ENCODE data around the gene RPP25L. TPM values are rescaled to one million over a fixed set of nuclear protein-coding genes. Genes with fewer than 3 reads are reported as not detected.

Gene RPP25L
- total RNA-seq, 1 donor from 2014 or later, result 17.4 TPM

GRCh38 chr9:34564617-34565016, 47.3 kb downstream of the RPP25L start:
- Mint-ChIP-seq H3K4me1 (peaks cover 59% of the 10 kb centered on the region), H3K27ac (no peak overlapping the region), H3K27me3 (ENCODE audit: insufficient read depth, low read depth) (peaks cover 9% of the 10 kb centered on the region), H3K9me3 (peaks cover 10% of the 10 kb centered on the region), H3K36me3 (peaks cover 60% of the 10 kb centered on the region), H3K4me3 (no peak overlapping the region)
- peaks cover 36% of the 10 kb centered on the region for H4K20me1 ChIP-seq (ENCODE audit: low read depth)
- H3K27me3 ChIP-seq, result no peaks in the 10 kb centered on the region
- H3K36me3 ChIP-seq, result no peaks in the 10 kb centered on the region
- peaks cover 60% of the 10 kb centered on the region for H3K4me1 ChIP-seq
- TF ChIP-seq EZH2 (IDR thresholded peaks at IDR 0.05) (no peak), CTCF (IDR thresholded peaks at IDR 0.05) (no peak), EZH2phosphoT487 (IDR thresholded peaks at IDR 0.05) (no peak)
- DNase-seq (ENCODE audit: low spot score), result no peak
- no peaks in the 10 kb centered on the region for H3K79me2 ChIP-seq (ENCODE audit: low read depth)
- H3K4me2 ChIP-seq, result no peak overlapping the region
- H3K9ac ChIP-seq, result no peak overlapping the region
- H3K4me3 ChIP-seq, result no peak overlapping the region
- H2AFZ ChIP-seq (replicated peaks), result no peak overlapping the region
- H3F3A ChIP-seq (ENCODE audit: low read depth), result peaks cover 39% of the 10 kb centered on the region
- H3K9me3 ChIP-seq (ENCODE audit: low read depth), result no peaks in the 10 kb centered on the region
- H3K27ac ChIP-seq, result no peak overlapping the region

GRCh38 chr9:34563262-34563661, 48.6 kb downstream of the RPP25L start:
- H3K79me2 ChIP-seq (ENCODE audit: low read depth), result no peaks in the 10 kb centered on the region
- H3K27ac ChIP-seq, result no peak overlapping the region
- Mint-ChIP-seq H3K4me1 (peaks cover 59% of the 10 kb centered on the region), H3K27ac (no peak overlapping the region), H3K4me3 (no peak overlapping the region), H3K36me3 (peaks cover 55% of the 10 kb centered on the region), H3K27me3 (ENCODE audit: insufficient read depth, low read depth) (peaks cover 11% of the 10 kb centered on the region), H3K9me3 (peaks cover 10% of the 10 kb centered on the region)
- peaks cover 23% of the 10 kb centered on the region for H4K20me1 ChIP-seq (ENCODE audit: low read depth)
- no peak overlapping the region for H3K9ac ChIP-seq
- H3K27me3 ChIP-seq, result no peaks in the 10 kb centered on the region
- no peak overlapping the region for H2AFZ ChIP-seq (replicated peaks)
- DNase-seq (ENCODE audit: low spot score), result no peak
- peaks cover 58% of the 10 kb centered on the region for H3K4me1 ChIP-seq
- no peaks in the 10 kb centered on the region for H3K9me3 ChIP-seq (ENCODE audit: low read depth)
- H3F3A ChIP-seq (ENCODE audit: low read depth), result peaks cover 39% of the 10 kb centered on the region
- H3K4me3 ChIP-seq, result no peak overlapping the region
- H3K4me2 ChIP-seq, result no peak overlapping the region
- H3K36me3 ChIP-seq, result no peaks in the 10 kb centered on the region
- TF ChIP-seq EZH2phosphoT487 (IDR thresholded peaks at IDR 0.05) (no peak), EZH2 (IDR thresholded peaks at IDR 0.05) (no peak), CTCF (IDR thresholded peaks at IDR 0.05) (no peak)

- peaks cover 14% of the 10 kb centered on the region for H4K20me1 ChIP-seq (ENCODE audit: low read depth)
- Mint-ChIP-seq H3K27me3 (ENCODE audit: insufficient read depth, low read depth) (peaks cover 11% of the 10 kb centered on the region), H3K36me3 (peaks cover 51% of the 10 kb centered on the region), H3K4me1 (peaks cover 54% of the 10 kb centered on the region), H3K4me3 (no peak overlapping the region), H3K27ac (no peak overlapping the region), H3K9me3 (peaks cover 10% of the 10 kb centered on the region)
- no peak for TF ChIP-seq EZH2phosphoT487 (IDR thresholded peaks at IDR 0.05)
- peak; percentile 72 for TF ChIP-seq CTCF (IDR thresholded peaks at IDR 0.05)
- no peak for TF ChIP-seq EZH2 (IDR thresholded peaks at IDR 0.05)
- H3K27ac ChIP-seq, result no peak overlapping the region
- no peak overlapping the region for H3K4me2 ChIP-seq
- H3K79me2 ChIP-seq (ENCODE audit: low read depth), result no peaks in the 10 kb centered on the region
- no peaks in the 10 kb centered on the region for H3K36me3 ChIP-seq
- H3F3A ChIP-seq (ENCODE audit: low read depth), result peaks cover 39% of the 10 kb centered on the region
- H3K4me1 ChIP-seq, result peaks cover 56% of the 10 kb centered on the region
- peak; percentile 43 for DNase-seq (ENCODE audit: low spot score)
- H3K9me3 ChIP-seq (ENCODE audit: low read depth), result no peaks in the 10 kb centered on the region
- H3K4me3 ChIP-seq, result no peak overlapping the region
- no peak overlapping the region for H2AFZ ChIP-seq (replicated peaks)
- no peaks in the 10 kb centered on the region for H3K27me3 ChIP-seq
- no peak overlapping the region for H3K9ac ChIP-seq
These were observed 49.7 kb downstream of the RPP25L start for GRCh38 chr9:34562135-34562745.
